Panc1 (cell line): ENCODE data around the gene JMJD1C. TPM values are rescaled to one million over a fixed set of nuclear protein-coding genes. Genes with fewer than 3 reads are reported as not detected.

Experiments
- ATAC-seq: fragments of 200-7000 bp; cut with Tn5 transposase; 2 replicates; pipeline ENCODE4 v1.9.1; 2020; ENCODE audit warnings: mild to moderate bottlenecking, moderate library complexity
- BruUV-seq: library from RNA; stranded (reverse); fragments of 400-500 nt; replicated peaks from 2 replicates; lab custom pipeline; 2021; lab: Mats Ljungman, UMichigan
- CTCF ChIA-PET: fragments of 300-600 bp; sonication (Branson Sonifier 250); formaldehyde crosslinking; loops from one replicate; lab custom pipeline; 2022; ENCODE audit warnings: antibody characterized with exemption; lab: Charles Lee
- POLR2A ChIA-PET: fragments of 300-600 bp; sonication (Branson Sonifier 250); formaldehyde crosslinking; loops from one replicate; lab custom pipeline; 2022; ENCODE audit warnings: antibody characterized with exemption; lab: Charles Lee
- DNase-seq: peaks from one replicate; pipeline ENCODE4 v3.0.0-alpha.2; 2010; ENCODE audit warnings: low read depth, low spot score
- H3K27ac ChIP-seq: 2 replicates; pipeline ENCODE4 v1.5.1; 2011; ENCODE audit warnings: mild to moderate bottlenecking, low read length, inconsistent platforms
- H3K27me3 ChIP-seq: fragments of 200-500 bp; sonication (Bioruptor generic); 2 replicates; pipeline ENCODE4 v1.6.0; 2014; ENCODE audit warnings: low read length, inconsistent platforms; ENCODE audit not compliant: control insufficient read depth, insufficient read depth
- H3K36me3 ChIP-seq: fragments of 200-500 bp; sonication (Bioruptor generic); 2 replicates; pipeline ENCODE4 v1.5.1; 2014; ENCODE audit warnings: inconsistent platforms, mild to moderate bottlenecking, low read length, moderate library complexity; ENCODE audit not compliant: control insufficient read depth, insufficient read depth
- H3K4me1 ChIP-seq: 2 replicates; pipeline ENCODE4 v1.5.1; 2011; ENCODE audit warnings: inconsistent platforms, mild to moderate bottlenecking, low read length, moderate library complexity; ENCODE audit not compliant: control insufficient read depth, insufficient read depth
- H3K4me3 ChIP-seq, 2 experiments: 2 replicates each; pipeline ENCODE4 v1.5.1; 2011 to 2012; ENCODE audit warnings: low read depth in 2 of 2, low read length in 2 of 2, mild to moderate bottlenecking in 2 of 2, inconsistent platforms in 1 of 2, moderate library complexity in 1 of 2
- H3K9me3 ChIP-seq: fragments of 200-500 bp; sonication (Bioruptor generic); 2 replicates; pipeline ENCODE4 v1.5.1; 2014; ENCODE audit warnings: low read depth, mild to moderate bottlenecking, inconsistent platforms, low read length, moderate library complexity; ENCODE audit not compliant: control insufficient read depth, insufficient read depth
- POLR2AphosphoS5 ChIP-seq: IDR thresholded peaks from 2 replicates; pipeline ENCODE4 v1.6.1; 2012; ENCODE audit warnings: mild to moderate bottlenecking, low read depth, low read length, moderate library complexity
- SIN3A ChIP-seq: IDR thresholded peaks from 2 replicates; pipeline ENCODE4 v1.6.1; 2012; ENCODE audit warnings: low read depth, mild to moderate bottlenecking, low read length, moderate library complexity, borderline replicate concordance; ENCODE audit not compliant: insufficient read depth
- TCF7L2 ChIP-seq: IDR thresholded peaks from 2 replicates; pipeline ENCODE4 v1.6.1; 2011; ENCODE audit warnings: mild to moderate bottlenecking, low read depth, low read length, inconsistent platforms
- in situ Hi-C: cut with HindIII; loops from 2 replicates; pipeline ENCODE4 v1.10.0; 2016; ENCODE audit warnings: low sequenced_read_pairs, low pct_unique_long_range_greater_than_20kb
- intact Hi-C: fragments of 100-400 bp; cut with micrococcal nuclease; formaldehyde crosslinking; loops from one replicate; pipeline ENCODE4 v1.10.0; 2022; ENCODE audit not compliant: unreplicated experiment
- total RNA-seq: library from RNA; stranded (reverse); gene quantifications from one replicate; pipeline ENCODE4 v1.2.1, GENCODE V29; 2021; ENCODE audit not compliant: unreplicated experiment
- TF ChIP-seq, protein P1 (sequence below), 2 experiments: IDR thresholded peaks; 2 replicates each; pipeline ENCODE4 v1.6.1; 2011 to 2012; ENCODE audit warnings: low read depth in 2 of 2, control low read depth in 1 of 2, low read length in 1 of 2, mild to moderate bottlenecking in 1 of 2, moderate library complexity in 1 of 2; ENCODE audit not compliant: insufficient read depth in 1 of 2
- TF ChIP-seq, protein P2 (sequence below): fragments of 450-650 bp; IDR thresholded peaks from 2 replicates; pipeline ENCODE4 v1.5.1; 2017; ENCODE audit warnings: mild to moderate bottlenecking

Gene JMJD1C
- total RNA-seq, 1 experiment from 2014 or later = 88.3 TPM

DNA sequence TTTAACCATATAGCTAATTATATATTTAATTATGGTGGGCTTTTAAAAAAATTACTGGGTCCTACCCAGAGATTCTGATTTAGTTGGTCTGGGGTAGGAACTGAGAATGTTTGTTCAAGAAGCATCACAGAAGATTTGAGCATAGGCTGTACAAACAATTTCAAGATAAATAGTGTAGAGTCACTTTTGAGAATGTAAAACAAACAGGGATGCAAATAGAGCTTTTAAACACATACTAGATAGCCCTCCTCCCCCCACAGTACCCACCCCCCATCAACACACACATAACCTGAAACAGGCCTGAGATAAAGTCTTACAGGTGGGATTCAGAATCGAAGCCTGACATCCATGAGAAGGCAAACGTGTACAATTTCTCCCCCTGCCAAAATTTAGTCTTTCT is 39.8 kb upstream of the JMJD1C start:
- intact Hi-C loops (no loop called here), in situ Hi-C loops (no loop called here)
- CTCF ChIA-PET = interaction anchor here (0.5 kb wide), 2 partner anchors 23 to 215 kb away, joined by 3 read pairs; no protein-coding TSS in a partner anchor
- H3K27ac ChIP-seq = no peak overlapping the region
- POLR2A ChIA-PET = interaction anchor here (0.7 kb wide), 1 partner anchor 24 kb away, joined by 3 read pairs; no protein-coding TSS in a partner anchor
- ATAC-seq = no peak
- no peaks in the 10 kb centered on the region for H3K9me3 ChIP-seq
- H3K36me3 ChIP-seq = no peaks in the 10 kb centered on the region
- DNase-seq = no peak
- peaks cover 9% of the 10 kb centered on the region for H3K4me1 ChIP-seq
- BruUV-seq = no TSS peak
- TF ChIP-seq, protein P1, sequence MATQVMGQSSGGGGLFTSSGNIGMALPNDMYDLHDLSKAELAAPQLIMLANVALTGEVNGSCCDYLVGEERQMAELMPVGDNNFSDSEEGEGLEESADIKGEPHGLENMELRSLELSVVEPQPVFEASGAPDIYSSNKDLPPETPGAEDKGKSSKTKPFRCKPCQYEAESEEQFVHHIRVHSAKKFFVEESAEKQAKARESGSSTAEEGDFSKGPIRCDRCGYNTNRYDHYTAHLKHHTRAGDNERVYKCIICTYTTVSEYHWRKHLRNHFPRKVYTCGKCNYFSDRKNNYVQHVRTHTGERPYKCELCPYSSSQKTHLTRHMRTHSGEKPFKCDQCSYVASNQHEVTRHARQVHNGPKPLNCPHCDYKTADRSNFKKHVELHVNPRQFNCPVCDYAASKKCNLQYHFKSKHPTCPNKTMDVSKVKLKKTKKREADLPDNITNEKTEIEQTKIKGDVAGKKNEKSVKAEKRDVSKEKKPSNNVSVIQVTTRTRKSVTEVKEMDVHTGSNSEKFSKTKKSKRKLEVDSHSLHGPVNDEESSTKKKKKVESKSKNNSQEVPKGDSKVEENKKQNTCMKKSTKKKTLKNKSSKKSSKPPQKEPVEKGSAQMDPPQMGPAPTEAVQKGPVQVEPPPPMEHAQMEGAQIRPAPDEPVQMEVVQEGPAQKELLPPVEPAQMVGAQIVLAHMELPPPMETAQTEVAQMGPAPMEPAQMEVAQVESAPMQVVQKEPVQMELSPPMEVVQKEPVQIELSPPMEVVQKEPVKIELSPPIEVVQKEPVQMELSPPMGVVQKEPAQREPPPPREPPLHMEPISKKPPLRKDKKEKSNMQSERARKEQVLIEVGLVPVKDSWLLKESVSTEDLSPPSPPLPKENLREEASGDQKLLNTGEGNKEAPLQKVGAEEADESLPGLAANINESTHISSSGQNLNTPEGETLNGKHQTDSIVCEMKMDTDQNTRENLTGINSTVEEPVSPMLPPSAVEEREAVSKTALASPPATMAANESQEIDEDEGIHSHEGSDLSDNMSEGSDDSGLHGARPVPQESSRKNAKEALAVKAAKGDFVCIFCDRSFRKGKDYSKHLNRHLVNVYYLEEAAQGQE (IDR thresholded peaks at IDR 0.05; ENCODE audit: insufficient read depth in 1 of 2, low read depth in 2 of 2, low read length in 1 of 2) = no peak
- no peak for TF ChIP-seq POLR2AphosphoS5
- TF ChIP-seq, protein P2, sequence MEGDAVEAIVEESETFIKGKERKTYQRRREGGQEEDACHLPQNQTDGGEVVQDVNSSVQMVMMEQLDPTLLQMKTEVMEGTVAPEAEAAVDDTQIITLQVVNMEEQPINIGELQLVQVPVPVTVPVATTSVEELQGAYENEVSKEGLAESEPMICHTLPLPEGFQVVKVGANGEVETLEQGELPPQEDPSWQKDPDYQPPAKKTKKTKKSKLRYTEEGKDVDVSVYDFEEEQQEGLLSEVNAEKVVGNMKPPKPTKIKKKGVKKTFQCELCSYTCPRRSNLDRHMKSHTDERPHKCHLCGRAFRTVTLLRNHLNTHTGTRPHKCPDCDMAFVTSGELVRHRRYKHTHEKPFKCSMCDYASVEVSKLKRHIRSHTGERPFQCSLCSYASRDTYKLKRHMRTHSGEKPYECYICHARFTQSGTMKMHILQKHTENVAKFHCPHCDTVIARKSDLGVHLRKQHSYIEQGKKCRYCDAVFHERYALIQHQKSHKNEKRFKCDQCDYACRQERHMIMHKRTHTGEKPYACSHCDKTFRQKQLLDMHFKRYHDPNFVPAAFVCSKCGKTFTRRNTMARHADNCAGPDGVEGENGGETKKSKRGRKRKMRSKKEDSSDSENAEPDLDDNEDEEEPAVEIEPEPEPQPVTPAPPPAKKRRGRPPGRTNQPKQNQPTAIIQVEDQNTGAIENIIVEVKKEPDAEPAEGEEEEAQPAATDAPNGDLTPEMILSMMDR = no peak
- no peak for TF ChIP-seq TCF7L2
- no peak for TF ChIP-seq SIN3A
- no peaks in the 10 kb centered on the region for H3K27me3 ChIP-seq
- H3K4me3 ChIP-seq = no peak overlapping the region

DNA sequence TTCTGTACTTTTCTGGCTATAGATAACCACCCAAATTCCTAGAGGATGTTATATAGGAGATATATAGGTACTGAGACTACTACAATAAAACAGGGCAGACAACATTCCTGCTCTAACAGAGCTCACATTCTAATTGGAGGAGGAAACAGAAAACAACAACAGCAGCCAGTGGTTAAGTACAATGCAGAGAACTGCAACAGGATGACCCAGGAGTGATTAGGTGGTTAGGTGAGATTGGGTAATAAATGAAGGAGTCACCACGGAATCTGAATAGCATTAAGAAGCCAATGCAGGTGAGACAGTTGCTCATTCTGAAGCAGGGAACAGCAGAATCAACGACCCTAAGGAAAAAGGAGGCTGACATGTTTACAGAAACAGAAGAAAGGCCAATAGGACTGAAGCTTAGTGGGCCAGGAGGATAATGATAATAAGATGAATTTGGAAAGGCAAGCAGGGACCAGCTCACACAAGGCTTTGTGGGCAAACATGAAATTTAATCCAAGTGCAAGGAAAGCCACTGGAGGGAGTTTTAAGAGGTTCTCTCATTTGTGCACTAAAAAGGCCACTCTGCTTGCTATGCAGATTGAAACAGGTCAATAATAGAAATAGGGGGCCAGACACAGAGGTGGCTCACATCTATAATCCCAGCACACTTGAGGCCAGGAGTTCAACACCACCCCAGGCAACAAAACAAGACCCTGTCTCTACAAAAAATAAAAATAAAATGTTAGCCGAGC is 38.5 kb upstream of the JMJD1C start:
- Histone ChIP-seq H3K27me3 (no peaks in the 10 kb centered on the region), H3K27ac (peak overlapping the region; percentile 30; the same call in 1 of the 2 replicates), H3K36me3 (no peaks in the 10 kb centered on the region), H3K9me3 (no peaks in the 10 kb centered on the region), H3K4me1 (peaks cover 9% of the 10 kb centered on the region), H3K4me3 (no peak overlapping the region)
- ATAC-seq (peak; percentile 44), DNase-seq (no peak)
- BruUV-seq = no TSS peak
- intact Hi-C loops (no loop called here), in situ Hi-C loops (no loop called here)
- POLR2A ChIA-PET = interaction anchor here (0.7 kb wide), 2 partner anchors 40 to 133 kb away, joined by 10 to 13 read pairs; no protein-coding TSS in a partner anchor
- CTCF ChIA-PET = interaction anchor here (0.6 kb wide), 1 partner anchor 10 kb away, joined by 3 read pairs; no protein-coding TSS in a partner anchor
- TF ChIP-seq POLR2AphosphoS5 (no peak), SIN3A (no peak), TCF7L2 (no peak)
- TF ChIP-seq, protein P1 (IDR thresholded peaks at IDR 0.05; ENCODE audit: insufficient read depth in 1 of 2, low read depth in 2 of 2, low read length in 1 of 2) = no peak
- TF ChIP-seq, protein P2 = no peak
